Retina (tissue), 1 donor: ENCODE measurements around the gene MCF2L.

ENCODE experiments used
- DNase-seq: peaks from one replicate; pipeline ENCODE4 v3.0.0-alpha.2; 2016

Gene MCF2L

DNA sequence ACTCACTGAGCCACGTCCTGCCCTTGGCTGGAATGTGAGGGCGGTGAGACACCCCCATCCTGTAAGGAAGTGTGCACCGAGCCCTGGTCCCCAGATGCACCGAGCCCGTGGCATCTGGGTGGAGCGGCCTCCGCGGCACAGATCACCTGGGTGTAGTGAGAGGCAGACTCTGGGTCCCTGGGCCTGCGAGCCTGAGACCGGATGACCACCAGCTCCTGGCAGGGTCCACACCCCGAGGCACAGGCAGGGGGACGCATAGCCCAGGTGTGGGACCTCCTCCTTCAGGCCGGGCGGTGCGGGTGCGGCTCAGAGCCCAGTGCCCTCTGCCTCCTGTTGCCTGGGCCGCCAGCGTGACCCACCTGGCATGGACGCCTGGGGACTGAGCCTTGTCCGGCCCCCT is 12.4 kb downstream of the MCF2L start:
- no peak for DNase-seq

DNA sequence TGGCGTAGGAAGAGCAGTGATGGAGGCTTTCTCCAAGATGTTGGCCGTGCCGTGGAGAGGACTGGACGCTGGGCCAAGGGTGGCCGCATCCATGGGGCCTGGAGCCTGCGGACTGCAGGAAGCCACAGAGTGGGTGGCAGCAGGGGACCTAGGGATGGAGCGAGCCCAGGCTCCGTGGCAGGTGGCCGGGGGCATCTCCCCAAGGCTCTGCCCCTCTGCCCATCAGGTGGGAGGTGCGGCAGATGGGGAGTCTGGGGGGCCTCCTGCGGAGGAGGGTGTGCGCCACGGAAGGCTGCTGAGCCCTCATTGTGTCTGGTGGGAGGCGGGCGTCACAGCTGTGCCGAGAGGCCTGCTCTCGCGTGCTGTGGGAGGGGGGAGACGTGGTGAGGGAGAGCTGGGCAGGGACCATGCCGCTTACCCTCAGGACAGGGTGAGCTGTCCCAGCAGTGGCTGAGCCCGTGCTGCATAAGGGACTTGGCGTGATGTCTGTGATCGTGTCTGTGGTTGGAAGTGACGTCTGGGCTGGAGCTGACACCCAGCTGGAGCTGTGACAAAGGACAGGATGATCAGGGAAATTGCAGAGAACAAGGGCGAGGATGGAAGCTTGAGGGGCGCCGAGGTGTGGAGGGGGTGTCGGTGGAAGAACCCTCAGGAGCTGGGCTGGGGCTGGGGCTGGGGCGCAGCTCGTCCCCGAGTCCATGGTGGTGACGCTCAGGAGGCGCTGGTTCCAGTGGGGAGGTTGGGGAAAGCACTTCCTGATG is 13.4 kb downstream of the MCF2L start:
- DNase-seq: no peak

DNA sequence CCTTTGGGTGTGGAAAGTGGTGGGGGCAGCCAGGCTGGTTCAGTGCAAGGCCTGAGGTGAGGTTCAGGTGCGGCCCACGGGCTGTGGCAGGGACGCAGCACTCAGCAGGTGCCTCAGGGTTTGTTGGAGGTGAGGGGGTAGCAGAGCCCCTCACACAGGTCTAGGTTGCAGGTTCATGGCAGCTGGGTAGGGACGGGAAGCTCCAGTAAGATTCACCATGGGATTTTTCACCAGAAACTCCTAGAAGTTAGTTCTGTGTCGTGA is 14.0 kb downstream of the MCF2L start:
- no peak for DNase-seq

DNA sequence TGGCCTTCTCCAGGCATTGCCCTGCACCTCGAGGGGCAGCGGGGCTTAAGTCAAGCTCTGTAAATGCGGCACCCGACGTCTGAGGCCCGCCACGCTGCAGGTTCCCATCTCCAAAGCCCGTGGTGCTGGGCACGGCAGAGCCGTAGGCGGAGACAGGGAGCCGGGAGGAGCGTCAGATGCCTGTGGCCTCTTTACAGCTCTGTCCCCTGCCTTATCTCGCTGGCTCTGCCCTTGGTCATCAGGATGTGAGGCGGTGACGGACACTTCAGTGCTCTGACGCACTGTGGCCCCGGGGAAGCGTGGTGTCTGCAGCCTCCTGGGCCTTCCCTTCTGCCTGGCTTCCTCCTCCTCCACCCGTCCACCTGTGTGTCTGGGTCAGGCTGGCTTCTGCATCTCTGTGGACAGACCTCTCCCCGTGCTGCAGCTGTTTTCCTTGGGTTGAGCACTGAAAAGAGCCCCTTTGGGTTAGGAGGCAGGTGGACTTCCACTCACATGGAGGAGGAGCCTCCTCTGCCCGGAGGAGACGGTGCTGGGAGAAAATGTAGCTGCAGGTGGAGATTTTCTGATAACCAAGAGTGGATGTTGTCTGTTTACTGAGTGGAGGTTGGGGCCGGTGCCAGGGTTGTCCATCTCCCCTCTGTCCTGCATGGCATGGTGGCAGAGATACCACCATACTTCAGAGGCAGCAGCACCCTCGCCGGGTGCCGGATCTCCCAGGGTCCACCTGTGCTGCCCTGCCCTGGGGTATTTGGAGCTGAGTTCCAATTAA is 14.6 kb downstream of the MCF2L start:
- DNase-seq: no peak

DNA sequence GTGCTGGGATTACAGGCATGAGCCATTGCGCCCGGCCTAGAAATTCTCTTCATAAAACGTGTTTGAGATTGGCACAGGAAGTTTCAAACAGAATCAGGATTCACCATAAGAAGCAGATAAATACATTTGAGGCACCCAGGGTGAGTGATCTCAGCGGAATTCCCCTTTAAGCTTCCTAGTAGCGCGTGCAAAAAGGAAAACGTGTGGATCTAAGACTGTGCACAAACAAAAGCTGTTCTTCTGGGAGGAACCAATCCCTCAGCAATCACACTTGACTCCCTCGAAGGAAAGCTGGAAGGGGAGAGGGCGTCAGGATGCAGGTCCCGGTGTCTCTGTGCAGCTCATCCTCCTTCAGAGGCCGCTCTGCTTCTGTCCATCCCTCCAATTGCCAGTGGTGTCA is 15.5 kb downstream of the MCF2L start:
- no peak for DNase-seq

DNA sequence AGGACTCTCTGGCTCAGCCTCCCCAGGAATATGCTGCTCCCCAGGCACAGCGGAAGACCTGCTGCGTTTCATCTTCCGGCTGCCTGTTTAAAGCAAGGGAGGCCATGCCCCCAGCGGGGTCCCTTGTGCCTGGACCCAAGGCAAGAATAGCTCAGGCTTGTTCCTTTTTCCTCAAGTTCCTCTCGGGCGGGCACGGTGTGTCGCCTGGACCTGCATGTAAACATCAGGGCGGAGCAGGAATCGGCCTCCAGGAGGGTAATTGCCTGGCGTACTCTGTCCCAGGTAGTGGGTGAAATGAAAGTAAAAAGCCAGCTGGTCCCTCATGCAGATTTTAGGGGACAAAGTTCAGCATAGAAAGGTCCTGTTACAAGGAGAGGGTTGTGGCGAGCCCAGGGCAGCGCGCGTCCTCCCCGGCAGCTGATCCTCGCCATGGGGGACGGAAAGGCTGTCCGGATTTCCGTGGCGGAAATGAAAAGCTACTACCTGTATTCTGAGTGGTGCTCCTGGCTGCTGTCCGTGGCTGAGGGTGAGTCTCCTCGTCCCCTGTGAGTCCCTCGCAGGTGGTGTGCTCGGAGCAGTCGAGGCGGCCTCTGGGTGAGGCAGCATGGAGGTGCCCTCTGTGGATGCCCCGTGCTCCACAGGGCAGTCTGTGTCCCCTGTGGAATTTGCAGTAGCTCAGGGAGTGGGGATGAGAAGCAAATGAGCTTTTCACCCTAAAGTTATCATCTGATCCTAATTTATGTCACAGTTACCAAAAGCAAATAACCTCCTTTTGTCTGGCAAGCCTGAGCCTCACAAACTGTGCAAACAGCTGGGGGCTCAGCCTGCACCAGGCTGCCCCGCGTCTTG is 16.2 kb downstream of the MCF2L start:
- DNase-seq: no peak

DNA sequence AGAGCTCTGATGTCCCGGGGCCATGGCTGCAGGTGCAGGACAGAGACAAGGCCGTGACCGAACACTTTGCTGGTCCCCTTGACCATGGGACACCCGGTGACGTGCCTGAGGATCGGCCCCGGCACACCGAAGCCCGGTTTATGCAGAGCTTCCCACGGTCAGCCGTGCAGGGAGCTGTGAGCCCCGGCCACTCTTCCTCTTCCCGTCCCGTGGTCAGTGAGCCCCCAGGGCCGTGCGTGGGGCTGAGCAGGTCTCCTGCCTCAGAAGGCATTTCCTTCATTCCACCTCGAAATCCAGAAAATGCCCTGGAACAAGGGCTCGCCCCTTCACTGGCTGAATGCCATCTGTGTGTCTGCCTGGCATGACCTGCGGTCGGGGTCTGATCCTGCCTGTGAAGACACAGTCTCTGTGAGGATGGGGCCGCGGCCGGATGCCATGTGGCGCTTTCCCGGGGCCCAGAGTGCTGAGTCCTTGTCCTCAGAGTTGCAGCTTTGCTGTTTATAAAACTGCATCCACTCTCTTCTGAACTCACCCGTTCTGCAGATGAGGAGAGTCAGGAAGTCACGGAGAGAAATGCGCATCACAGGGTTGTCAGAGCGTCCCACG is 16.9 kb downstream of the MCF2L start:
- DNase-seq: no peak

DNA sequence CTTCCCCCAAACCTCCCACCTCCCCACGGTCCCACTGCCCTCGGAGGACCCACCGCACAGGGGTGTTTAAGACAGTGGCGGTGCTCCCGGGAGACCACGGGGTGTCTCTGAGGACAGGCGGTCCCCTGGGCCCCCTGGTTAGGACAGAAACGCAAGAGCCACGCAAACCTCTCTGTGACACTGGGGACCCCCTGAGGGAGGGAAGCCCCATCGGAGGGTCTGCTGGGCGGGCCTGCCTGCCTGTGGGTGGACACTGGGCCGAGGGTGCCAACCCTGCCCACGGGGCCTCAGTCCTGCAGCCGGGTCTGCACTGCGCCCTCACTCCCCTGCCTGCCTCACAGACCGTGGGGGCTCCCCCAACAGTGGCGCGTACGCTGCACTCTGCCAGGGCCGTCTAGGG is 17.5 kb downstream of the MCF2L start:
- DNase-seq: no peak

DNA sequence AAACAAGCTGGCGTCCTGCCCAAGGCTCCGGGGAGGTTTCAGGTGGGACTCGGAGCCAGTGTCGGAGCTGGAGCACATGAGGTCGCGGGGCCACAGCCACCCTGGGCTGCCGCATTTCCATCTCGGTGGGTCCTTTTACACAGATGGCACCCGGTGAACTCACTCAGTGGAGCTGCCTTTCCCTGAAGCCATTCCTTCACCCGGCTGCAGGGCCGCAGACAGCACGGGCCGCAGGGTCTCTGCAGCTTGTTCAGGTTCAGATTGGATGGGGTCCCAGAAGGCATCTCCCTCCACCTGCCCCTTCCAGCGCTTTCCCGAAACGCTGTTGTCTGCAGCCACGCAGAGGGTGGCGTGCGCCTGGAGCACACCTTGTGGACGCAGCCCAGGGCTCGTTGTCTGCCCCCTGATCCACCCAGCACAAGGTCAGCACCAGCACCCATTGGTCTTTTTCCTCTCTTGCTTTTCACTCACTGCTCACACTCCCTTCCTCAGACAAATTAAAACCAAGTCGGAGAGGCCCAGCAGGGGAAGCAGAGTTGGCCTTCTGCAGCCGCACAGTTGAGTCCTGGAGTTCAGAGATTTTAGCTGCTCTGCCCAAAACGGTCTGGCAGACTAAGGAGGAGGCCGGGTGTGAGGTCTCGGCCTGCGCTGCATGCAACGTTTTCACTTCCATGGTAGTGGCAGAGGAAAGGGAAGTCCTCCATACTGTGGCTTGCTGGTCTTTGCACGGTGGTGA is 18.1 kb downstream of the MCF2L start:
- DNase-seq: no peak

DNA sequence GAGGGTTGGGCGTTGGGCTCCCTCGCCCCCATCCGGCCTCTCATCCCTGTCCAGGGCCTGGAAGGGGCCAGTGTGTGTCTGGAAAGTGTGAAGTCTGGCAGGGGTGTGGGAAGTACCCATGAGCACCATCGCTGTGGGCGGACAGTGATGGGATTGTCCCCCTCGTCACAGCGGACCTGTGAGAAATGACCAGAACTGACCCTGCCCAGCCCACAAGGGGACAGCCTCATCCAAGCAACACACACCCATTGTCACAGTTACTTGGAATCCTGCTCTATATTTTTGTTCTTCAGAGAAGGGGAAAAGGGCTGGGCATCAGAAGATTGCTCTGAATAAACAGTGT is 18.6 kb downstream of the MCF2L start:
- DNase-seq: no peak

DNA sequence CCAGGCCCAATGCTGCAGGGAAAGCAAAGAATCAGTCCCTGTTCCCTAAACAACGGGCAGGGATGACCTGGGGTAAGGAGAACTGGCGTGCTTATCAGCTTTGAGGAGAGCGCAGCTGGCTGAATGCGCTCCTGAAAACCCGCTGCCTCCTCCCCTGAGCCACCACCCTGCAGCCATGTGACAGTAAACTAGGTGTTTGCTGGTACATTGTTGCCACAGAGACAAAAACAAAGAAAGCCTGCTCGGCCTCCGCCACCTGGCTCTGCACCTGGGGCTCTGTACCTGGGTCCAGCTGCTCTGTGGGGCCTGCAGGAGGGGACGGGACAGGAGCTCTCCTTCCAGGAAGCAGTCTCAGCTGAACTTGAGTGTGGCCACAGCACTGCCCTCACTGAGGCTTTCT is 21.8 kb downstream of the MCF2L start:
- DNase-seq: no peak

DNA sequence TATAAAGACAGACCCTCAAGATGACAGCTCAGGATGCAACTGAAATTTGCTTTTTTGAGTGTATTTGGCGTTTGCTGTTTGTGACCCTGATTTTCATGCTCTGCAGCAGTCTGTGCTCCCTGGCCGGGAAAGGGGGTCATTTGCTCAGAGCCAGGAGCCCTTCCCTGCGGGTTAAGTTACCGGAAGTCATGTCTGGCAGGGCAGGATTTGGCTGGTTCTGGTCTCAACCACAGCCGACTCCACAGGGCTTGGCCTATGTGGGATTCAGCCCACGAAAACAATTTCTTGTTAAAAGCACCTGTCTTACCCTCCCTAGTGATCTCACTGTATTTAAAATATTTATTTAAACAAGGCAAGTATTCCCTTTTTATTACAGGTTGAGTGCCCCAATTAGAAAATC is 22.6 kb downstream of the MCF2L start:
- no peak for DNase-seq

DNA sequence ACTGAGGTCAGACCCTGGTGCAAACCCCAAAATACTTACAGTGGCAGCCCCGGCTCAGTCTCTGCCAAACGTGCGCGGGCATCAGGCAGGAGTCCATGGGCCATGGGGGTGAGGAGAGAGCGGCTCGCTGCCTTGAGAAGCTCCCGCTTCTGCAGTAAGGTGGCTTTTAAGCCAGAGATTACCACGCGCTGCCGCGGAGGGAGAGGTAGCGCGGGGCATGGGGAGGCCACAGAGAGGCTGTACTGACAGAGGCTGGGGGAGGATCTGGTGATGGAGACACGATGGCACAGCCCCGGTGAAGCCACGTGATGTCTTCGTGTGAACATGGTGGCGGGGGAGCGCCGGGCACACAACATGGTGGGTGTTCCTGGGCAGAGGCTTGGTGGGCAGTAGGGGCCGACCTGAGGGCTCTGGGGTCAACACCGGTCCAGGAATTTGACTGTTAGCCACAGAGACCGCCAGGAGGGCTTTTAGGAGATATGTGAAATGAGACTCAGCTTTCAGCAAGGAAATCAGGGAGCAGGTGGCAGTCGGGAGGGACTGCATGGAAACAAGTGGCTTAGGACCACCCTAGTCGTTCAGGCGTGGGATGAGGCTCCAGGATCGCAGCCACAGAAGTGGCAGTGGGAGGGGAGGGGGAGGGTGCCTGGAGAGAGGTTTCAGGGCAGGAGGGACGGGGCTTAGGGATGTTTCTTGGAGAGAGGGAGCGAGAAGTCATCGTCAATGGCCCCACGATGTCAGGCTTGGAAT is 24.1 kb downstream of the MCF2L start:
- DNase-seq: no peak

DNA sequence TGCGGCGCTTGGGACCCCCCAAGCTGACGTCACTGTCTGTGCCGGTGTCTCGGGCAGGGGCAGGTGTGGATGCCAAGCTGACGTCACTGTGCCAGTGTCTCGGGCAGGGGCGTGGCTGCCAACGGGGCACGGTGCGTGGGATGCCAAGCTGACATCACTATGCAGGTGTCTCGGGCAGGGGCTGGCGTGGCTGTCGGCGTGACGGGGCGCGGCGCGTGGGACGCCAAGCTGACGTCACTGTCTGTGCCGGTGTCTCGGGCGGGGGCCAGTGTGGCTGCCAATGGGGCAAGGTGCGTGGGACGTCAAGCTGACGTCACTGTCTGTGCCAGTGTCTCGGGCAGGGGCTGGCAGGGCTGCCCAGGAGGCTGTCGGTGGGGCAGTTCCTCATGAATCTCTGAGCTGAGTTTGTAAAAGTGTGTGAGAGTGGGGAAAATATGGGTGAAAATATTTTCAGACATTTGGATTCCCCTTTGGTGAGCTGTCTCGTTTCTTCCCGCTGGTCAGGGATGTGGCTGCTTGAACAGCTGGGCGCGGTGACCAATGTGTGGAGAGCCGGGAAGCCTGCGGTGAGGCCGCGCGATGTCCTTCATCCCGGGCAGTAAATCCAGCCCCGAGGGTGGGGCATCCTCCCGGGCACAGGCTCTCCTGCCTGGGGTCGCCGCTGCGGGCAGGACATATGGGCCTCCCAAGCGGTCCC is 25.2 kb downstream of the MCF2L start:
- no peak for DNase-seq

DNA sequence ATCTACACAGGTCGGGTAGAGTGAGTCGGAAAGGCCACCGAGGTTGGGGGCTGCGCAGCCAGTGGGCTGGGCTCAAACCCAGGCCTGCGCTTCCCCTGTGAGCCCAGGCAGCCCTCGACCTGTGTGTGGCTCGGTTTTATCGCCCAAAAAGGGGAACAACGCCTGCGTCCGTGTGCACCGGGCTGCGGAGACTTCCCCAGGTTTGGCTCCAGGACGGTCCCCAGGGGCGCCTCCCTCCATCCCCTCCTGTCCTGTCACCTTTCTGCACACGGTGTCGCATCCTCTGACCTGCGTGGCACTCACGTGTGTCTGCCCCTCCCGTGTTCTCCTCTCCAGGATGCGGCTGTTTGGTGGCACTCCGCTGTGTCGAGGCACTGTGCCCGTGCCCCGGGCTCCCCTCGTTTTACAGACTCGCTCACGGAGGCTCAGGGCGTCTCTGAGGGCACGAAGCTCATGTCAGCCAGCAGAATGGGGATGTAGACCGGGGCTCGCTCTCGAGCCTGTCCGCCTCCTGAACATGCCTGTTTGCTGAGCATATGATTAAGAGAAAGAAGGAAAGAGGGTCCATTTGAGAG is 25.9 kb downstream of the MCF2L start:
- DNase-seq: peak; percentile 5

DNA sequence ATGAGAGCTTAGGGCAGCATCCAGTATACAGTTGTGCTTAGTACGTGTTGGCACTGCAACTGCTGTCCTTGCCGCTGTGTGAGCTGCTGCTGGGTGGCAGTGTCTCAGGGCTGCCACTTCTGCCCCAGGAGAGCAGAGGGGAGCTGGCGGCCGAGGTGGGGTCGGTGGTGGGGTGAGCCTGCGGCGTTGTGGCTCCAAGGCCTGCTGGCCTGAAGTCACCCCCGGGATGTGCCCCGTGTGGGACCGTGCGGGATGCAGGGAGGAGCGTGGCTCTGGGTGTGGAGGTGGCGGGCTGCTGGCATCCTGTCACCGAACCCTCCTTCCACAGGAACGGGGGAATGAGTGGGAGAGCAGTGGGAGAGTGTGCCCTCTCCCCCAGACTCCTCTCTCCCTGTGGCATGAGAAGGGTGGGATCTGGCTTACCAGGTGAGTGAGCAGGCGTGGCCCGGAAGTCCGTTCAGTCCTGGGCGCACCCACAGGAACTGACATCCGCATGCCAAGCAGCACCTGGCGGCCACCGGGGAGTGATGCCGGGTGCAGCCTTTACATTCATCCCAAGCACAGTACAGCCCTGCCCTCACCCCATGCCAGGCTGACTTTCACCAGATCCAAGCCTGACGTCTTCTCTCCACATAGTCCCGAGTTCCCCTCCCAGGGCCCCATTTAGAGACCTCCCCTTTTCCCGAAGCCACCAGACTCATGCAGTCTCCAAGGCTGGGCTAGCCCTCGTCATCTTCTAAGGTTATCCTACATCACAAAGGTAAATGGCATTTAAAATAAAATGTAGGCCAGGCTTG is 26.6 kb downstream of the MCF2L start:
- DNase-seq: no peak

DNA sequence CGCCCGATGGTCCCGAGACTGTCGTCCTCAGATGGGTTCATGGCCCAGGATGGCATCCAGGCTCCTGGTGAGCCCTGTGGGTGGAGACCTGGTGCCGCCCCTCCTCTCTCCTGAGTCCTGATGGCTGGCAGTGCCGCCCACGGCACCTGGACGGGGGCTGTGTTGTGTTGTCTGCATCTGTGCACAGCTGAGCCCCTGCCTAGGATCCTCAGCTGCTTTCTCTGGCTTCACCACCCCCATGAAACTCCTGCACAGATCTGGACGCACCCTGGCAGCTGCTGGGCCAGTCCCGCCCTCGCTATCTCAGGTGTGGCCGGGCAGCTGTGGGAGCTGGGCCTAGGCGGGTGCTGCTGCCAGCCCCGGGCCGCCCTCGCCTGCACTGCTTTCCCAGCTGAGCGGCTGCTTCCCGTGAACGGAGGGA is 27.7 kb downstream of the MCF2L start:
- no peak for DNase-seq

DNA sequence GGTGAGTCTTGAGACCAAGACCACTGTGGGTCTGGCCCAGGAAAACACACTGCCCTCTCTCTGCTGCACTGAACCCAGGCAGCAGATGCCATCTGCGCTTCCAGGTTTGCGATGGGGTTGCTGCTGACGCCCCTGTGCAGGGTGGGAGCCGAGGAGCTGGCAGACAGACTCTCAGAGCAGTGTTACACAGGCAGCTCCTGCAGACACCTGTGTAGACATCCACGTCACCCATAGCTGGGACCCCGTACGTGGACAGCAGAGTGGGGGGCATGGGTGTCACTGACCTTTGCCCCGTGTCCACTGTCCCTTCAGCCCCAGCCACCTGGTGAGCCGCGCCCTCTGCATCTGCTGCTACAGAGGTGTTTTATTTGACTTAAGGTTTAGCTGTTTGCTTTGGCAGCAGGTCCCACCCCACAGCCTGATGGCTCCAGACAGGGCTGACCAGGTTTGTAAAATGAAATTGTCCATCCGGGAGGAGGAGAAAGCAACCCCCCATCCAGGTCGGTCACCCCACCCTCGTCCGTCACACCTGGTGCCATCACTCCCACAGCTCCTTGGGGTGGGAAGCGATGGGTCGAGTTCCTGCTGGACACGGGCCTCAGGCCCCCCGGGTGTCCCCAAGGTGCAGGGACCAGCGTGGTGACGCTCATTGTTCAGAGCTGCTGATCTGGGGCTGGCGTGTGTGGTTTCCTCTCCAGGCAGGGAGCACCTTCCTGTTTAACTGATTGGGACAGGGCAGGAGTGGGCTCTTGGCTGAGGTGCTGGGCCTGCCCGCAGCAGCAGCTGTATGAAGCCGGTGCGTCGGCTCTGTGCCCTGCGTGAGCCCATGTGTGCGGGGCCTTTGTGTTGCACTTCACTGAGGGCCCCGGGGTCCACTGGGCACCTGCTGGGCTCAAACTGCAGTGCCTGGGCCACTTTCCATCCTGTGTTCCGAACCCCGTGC is 28.4 kb downstream of the MCF2L start:
- DNase-seq: peak; percentile 6
